ENCODE measurements around the gene CEP112.

- no peak for TF ChIP-seq EP300 (IDR thresholded peaks at IDR 0.05)
- TF ChIP-seq CTCF (IDR thresholded peaks at IDR 0.05): no peak
These were observed 582.2 kb downstream of the CEP112 start for GRCh38 chr17:65609749-65610148.
